HL-60/S4 treated with retinoic acid at 250 ng/mL for 4 days and 3 days (cell line): ENCODE measurements around the gene MTHFD1.

ENCODE experiments used
- in situ Hi-C: fragments of 300-500 bp; cut with MboI; formaldehyde crosslinking; loops from 2 replicates; pipeline ENCODE4 v1.7.0; 2022; ENCODE audit warnings: low sequenced_read_pairs

MTHFD1 gene

GRCh38 chr14:64405295-64405694 is 17.1 kb downstream of the MTHFD1 start:
- in situ Hi-C loops: no loop called here

GRCh38 chr14:64407329-64407728 is 19.2 kb downstream of the MTHFD1 start:
- in situ Hi-C loops: no loop called here

- in situ Hi-C loops: no loop called here
Observed at GRCh38 chr14:64409126-64409920, 21.2 kb downstream of the MTHFD1 start.

GRCh38 chr14:64410084-64410774 is 22.1 kb downstream of the MTHFD1 start:
- in situ Hi-C loops: no loop called here

GRCh38 chr14:64411001-64411400 is 22.8 kb downstream of the MTHFD1 start:
- in situ Hi-C loops: no loop called here

- in situ Hi-C loops: no loop called here
Observed at GRCh38 chr14:64412237-64412636, 24.1 kb downstream of the MTHFD1 start.

- in situ Hi-C loops: no loop called here
Observed at GRCh38 chr14:64416348-64416932, 28.3 kb downstream of the MTHFD1 start.

- in situ Hi-C loops: no loop called here
Observed at GRCh38 chr14:64417055-64417770, 29.1 kb downstream of the MTHFD1 start.

- in situ Hi-C loops: no loop called here
Observed at GRCh38 chr14:64417771-64418125, 29.6 kb downstream of the MTHFD1 start.

GRCh38 chr14:64419003-64419402 is 30.9 kb downstream of the MTHFD1 start:
- in situ Hi-C loops: no loop called here

GRCh38 chr14:64421166-64421565 is 33.0 kb downstream of the MTHFD1 start:
- in situ Hi-C loops: no loop called here

- in situ Hi-C loops: no loop called here
Observed at GRCh38 chr14:64422005-64422404, 33.9 kb downstream of the MTHFD1 start.

- in situ Hi-C loops: no loop called here
Observed at GRCh38 chr14:64422756-64423155, 34.6 kb downstream of the MTHFD1 start.

GRCh38 chr14:64423987-64424386 is 35.8 kb downstream of the MTHFD1 start:
- in situ Hi-C loops: no loop called here

GRCh38 chr14:64434528-64434927 is 46.4 kb downstream of the MTHFD1 start:
- in situ Hi-C loops: no loop called here

- in situ Hi-C loops: no loop called here
Observed at GRCh38 chr14:64438181-64438841, 50.2 kb downstream of the MTHFD1 start.

GRCh38 chr14:64439141-64439540 is 51.0 kb downstream of the MTHFD1 start:
- in situ Hi-C loops: no loop called here

- in situ Hi-C loops: no loop called here
Observed at GRCh38 chr14:64440494-64440893, 52.3 kb downstream of the MTHFD1 start.

- in situ Hi-C loops: no loop called here
Observed at GRCh38 chr14:64442300-64442988, 54.3 kb downstream of the MTHFD1 start.

- in situ Hi-C loops: no loop called here
Observed at GRCh38 chr14:64444140-64444539, 56.0 kb downstream of the MTHFD1 start.
